Activated CD4-positive, alpha-beta T cell treated with anti-CD3 and anti-CD28 coated beads, Interleukin-2, Interleukin-4, amounts not matched to agents 100 ng/mL and 50 ng/mL, durations not matched to agents 16 hours and 8 hours (primary cell): Measurements from ENCODE around the gene FBXO10.
"Not testable (repeated sequence)": the region's sequence is repeated elsewhere in the genome, so short reads cannot be mapped to it uniquely, and the experiment has no call there.

ENCODE experiments used
- DNase-seq: peaks from one replicate; pipeline ENCODE4 v3.0.0-alpha.2; 2020; ENCODE audit warnings: low spot score

Gene FBXO10

DNA sequence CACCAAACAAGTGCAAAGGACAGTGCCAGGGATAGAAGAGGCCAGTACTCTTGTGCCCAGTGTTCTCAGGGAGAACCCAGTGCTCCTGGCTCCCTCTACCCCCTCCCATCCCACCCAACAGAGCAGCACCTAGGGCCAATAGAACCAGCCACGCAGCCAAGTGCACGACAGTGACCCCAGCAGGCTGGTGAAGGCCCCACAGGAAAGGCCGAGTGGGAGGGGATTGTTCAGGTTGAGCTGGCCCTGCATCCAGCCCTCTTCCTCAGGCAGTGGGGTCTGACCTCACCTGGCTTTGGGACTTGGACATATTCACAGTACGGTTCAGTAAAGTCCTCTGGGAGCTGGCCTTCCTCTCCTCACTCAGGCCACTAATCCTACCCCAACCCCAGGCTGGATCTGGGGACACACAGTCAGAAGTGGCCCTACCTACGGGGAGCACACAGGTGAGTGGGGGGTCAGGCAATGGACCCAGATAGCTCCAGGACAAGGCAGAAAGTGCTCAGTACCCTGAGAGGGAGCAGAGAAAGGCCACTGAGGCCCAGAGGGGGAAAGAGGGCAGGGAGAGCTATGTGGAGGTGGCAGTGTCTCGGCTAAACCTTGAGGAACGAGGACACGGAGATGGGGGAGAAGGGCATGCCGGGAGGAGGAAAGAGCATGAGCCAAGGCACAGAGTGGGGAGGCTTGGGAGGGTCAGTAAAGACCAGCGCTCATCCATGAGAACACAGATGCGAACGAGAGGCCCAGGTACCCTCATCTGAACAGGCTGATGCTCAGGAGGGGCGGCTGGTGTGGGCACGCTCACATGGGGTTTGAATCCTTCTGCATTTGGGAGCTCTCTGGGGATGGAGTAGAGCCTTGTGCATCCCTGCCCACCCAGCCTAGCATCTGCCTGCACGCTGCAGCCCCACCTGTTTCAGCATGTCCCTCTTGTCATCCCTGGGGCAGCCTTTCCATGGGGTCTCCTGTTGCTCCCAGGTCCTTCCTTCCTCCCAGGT is 64.9 kb downstream of the FBXO10 start:
- DNase-seq: no peak

DNA sequence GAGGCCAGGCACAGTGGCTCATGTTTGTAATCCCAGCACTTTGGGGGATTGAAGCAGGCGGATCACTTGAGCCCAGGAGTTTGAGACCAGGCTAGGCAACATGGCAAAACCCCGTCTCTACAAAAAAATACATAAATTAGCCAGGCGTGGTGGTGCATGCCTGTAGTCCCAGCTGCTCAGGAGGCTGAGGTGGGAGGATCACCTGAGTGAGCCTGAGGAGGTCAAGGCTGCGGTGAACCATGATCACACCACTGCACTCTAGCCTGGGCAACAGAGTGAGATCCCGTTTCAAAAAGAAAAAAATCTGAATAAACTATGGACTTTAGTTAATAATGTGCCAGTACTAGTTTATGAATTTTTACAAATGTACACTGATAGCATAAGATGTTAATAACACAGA is 66.1 kb downstream of the FBXO10 start:
- DNase-seq: not testable (repeated sequence)

DNA sequence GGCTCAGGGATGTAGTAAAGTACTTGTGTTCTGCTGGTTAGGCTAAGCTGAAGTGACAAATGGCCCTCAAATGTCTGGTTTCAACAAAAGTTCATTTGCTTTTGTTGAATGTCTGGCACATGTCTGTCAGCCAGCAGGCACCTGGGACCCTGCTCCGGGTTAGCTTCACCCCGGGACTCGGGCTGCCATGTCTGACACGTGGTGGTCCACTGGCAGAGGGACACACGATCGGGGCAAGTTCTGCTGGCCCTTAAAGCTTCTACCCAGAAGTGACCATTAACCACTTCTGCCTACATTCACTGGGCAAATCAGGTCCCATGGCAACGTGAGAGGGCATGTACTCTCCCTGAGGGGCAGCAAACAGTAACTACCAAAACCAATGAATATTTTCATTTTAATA is 66.6 kb downstream of the FBXO10 start:
- no peak for DNase-seq

DNA sequence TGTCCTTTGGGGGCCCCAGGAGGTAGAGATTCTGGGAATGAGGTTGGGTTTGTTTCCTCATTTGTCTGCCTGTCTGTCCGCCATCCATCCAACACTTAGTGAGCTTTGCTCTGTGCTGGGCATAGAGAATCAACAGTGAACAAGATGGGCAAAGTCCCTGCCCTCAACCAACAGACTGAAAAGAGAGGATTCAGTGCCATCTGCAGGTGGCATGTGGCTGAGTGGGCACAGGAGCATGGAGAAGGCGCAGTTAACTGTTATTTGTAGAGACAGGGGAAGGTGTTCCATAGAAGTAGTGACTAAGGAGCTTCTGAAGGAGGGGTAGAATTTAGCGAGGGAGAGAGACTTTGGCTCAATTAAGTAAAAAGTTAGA is 67.4 kb downstream of the FBXO10 start:
- no peak for DNase-seq

DNA sequence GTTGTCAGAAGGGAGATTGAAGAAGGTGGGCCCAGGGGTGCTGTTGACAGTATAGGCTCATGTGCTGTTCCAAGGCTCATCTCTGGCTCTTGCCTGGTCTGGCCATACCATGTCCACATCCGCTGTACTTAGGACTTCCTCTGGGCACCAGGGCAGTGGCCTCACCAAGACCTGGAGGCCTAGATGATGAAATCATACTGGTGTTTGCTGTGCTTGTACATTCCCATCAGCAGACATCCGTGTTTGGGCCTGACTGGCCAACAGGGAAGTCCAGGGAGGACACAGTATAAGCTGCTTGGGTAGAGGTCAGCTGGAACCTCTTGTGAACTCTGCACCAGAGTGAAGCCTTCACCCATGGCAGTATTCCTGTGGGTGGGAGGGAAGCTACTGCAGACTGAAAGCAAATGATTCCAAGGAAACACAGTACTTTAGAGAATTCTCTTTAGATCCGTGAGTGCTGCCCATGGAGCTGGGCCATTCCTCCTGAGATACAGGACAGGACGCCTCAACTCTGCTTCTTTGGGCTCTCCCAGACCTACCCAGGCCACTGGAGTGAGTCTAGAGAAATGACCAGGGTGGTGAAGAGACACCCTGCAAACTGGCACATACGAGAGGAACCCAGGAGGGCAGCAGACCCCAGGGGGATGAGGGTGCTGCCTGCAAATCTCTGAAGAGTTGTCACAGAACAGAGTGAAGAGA is 67.9 kb downstream of the FBXO10 start:
- no peak for DNase-seq

DNA sequence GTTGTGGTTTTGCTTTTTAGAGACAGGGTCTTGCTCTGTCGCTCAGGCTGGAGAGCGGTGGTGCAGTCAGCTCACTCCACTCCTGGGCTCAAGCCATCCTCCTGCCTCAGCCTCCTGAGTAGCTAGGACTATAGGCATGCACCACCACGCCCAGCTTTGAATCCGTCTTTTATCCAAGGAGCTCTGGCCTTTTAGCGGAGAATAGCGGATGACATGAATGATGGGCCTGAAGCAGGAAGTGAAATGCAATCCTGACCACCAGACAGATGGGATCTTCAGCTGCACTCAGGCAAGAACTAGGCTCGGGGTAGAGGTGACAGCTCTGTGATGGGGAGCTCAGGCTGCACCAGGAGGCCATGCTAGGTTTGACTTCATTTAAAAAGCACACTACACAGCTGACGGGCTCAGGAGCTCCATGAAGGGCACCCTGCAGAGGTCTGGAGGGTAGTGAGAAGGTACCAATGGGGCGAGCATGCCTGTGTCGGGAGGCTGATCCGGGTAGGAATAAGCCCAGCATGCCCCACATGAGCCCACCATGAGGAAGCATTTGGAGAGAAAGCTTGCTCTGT is 68.5 kb downstream of the FBXO10 start:
- no peak for DNase-seq

DNA sequence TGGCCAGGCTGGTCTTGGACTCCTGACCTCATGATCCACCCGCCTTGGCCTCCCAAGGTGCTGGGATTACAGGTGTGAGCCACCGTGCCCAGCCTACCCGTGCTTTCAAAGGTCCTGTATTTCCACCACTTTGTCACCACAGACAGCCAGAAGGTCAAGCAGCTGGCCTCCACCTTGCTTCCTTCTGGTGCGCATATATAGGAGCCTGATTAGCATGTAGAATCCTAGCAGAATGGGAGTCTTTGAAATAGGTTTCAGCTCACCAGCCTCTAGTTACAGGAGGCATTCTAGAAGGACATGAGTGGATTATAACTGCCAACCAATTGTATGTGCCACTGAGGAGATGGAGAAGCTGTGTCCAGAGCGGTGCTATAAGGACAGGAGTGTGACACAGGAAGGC is 71.6 kb downstream of the FBXO10 start:
- DNase-seq: no peak

DNA sequence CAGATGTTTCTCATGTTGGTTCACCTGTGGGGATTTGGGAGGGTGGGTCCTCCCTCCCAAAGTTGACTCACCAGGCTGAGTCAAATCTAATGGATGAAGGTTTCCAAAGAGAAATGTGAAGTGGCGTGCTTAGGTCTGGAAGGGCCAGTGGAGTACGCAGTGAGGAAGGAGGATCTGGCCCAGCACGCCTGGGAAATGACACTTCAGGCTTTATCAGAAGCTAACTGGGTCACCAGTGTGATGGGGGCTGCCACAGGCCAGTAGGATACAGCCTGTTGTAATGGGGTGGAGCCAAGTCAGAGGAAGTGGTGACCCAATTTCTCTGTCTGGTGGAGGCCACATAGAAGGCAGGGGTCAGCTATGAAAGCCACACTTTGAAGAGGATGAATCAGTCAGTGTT is 72.4 kb downstream of the FBXO10 start:
- DNase-seq: peak; percentile 22

DNA sequence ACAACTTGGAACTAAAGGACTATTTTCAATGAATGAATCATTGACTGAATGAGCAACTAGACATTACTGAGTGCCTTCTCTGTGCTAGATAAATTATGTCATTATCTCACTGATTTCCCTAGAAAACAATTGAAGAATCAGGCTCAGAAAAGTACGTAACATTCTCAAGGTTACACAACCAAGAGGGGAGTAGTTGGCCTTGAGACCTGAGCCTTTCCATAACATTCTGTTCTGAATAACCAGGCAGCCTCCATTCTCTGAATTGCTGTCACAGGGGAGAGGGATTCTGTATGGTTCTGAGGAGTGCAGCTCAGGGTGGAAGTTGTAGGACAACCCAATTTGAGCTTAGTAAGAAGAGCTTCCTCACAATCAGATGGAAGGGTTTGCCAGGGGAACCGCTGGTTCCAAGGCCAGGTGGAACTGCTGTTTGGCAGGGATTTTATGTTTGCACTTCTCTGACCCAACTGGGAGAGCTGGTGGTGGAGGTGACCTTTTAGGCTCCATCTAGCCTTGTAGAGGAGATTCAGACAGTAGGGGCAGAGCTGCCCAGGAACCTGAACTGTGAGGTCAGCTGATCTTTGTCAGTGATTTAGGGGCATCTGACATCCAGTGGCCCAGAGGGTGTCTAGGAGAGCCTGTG is 74.1 kb downstream of the FBXO10 start:
- no peak for DNase-seq

DNA sequence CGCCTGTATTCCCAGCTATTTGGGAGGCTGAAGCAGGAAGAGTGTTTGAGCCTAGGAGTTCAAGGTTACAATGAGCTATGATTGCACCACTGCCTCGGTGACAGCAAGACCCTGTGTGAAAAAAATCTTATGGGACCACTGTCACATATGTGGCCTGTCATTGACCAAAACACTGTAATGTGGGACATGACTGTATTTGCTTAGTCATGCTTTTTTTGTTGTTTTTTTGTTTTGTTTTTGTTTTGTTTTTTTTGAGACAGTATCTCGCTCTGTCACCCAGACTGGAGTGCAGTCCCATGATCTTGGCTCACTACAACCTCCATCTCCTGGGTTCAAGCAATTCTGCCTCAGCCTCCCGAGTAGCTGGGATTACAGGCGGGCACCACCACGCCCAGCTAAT is 76.9 kb downstream of the FBXO10 start:
- DNase-seq: no peak

DNA sequence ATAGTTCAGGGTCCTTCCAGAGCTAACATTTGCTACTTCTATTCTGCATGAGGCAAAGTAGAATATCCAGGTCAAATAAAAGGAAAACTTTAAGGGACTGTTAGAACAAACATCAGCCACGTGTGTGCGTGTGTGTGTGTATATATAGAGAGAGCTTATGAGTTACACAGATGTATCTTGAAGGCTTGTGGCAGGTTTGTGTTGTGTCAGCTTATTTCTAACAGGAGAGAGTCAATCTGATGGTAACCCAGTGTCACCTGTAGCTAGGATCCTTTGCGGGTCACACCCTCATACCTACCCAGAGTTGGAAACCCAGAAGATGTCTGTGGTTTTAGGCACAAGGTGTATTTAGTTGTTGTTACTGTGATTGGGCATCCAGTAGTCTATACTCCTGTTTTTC is 77.7 kb downstream of the FBXO10 start:
- no peak for DNase-seq

DNA sequence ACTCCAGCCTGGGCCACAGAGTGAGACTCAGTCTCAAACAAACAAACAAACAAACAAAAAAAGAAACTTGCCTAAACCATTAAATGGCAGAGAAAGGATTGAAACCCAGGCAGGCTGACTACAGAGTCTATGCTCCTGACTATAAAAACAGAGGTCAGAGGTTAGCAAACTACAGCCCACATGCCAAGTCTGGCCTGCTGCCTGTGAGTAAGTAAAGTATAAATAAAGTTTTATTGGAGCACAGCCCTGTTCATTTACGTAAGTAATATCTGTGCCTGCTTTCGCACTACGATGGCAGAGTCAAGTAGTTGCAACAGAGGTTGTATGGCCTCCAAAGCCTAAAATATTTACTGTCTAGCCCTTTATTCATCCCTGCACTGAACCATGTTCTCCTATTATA is 78.9 kb downstream of the FBXO10 start:
- DNase-seq: no peak

DNA sequence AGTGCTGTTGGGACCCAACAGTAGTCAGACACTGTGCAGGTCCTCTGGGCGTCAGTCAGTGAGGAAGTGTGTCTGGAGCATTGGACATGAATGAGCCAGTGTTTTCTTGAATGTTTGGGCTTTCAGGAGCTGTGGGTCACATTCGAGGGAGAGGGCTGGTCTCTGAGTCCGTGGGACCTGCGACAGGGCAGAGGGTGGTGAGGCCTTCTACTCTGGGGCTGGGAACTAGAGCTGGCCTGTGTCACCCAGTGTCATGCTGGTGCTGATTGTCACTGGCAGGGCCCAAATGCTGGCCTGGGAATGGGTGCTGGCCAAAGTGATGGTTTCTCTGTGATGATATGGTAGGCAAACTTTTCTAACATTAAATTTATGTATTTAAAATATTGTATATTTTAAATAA is 80.2 kb downstream of the FBXO10 start:
- DNase-seq: no peak

DNA sequence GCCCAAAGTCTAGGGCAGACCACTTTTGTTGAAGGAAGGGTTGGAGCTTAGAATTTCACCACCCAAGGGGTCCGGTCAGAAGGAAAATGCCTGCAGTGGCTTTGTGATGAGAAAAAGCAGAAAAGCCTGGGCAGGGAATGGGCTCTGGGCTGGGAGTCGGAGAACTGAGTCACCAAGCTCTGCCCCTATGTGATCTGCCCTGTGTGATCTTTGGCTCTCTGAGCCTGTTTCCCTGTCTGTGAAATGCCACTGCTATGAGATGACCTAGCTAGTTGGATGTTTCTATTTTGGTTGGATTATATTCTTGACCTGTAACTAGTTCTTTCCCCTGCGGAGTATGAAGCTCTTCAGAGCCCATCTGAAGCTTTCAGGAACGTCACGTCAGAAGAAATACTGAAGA is 80.6 kb downstream of the FBXO10 start:
- no peak for DNase-seq

DNA sequence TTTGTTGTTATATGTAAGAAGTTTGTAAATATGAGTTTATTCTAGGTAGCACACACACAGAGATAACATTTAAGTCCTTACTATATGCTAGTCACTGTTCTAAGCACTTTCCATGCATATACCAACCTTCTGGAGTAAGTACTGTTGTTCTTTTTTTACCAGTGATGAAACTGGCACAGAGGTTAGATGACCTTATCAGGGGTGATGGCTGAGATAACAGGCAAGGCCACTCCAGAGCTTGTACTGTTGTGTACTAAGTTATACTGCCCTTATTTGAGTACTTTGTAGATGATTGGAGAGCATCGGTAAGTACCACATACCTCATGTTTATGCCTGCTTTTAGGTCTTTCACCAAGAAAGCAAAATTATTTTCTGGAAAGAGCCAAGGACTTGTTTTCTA is 84.2 kb downstream of the FBXO10 start:
- DNase-seq: no peak

DNA sequence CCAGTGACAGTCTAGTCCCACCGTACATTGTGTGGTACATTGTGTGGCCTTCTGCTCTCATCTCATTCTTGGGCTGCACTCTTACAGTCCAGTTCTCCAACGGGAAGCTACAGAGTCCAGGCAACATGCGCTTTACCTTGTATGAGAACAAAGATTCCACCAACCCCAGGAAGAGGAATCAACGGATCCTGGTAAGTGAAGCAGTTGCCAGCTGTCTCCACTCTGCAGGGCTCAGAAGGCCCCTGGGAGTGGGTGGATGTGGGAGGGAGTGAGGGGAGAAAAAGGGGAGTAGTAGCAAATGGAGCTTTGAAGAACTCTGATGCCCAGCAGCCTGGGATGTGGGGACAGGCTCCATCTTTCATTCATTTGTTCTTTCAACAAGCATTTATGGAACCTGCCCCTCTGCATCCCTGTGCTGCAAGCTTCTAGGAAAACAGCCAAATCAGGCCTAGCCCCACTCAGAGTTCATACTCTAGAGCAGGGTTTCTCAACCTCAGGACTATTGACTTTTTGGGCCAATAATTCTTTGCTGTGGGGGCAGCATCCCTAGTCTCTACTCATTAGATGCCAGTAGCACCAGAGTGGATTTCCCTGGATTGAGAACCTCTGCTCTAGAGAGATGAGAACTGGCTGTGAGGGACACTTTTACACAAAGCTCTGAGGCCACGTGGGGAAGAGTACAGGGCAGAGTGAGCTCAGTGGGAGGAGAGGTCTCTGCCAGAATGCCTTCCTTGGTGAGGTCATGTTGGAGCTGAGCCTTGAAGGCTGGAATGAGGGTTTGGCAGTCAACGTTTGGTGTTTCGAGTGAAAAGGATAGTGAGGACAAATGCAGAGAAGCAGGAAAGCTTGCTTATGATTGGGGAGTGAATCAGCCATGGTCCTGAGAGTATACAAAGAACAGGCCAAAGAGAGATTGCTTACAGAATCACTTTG is 89.3 kb downstream of the FBXO10 start:
- no peak for DNase-seq

DNA sequence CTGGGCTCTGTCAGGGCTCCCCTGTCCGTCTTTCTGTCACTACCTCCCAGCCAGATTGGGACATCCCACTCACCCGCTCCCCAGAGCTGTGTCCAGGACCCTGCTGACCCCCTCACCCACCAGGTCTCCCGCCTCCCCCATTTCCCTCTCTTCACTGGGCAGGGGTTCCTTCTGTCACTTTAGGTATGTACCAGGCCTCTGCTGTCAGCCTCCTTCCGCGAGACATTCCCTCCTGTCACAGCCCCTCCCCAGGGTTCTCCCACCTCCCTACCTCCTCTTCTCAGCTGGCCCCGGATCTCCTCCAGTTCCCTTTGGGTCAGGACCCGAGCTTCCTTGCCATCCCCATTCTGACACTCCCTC is 89.9 kb downstream of the FBXO10 start:
- DNase-seq: no peak

DNA sequence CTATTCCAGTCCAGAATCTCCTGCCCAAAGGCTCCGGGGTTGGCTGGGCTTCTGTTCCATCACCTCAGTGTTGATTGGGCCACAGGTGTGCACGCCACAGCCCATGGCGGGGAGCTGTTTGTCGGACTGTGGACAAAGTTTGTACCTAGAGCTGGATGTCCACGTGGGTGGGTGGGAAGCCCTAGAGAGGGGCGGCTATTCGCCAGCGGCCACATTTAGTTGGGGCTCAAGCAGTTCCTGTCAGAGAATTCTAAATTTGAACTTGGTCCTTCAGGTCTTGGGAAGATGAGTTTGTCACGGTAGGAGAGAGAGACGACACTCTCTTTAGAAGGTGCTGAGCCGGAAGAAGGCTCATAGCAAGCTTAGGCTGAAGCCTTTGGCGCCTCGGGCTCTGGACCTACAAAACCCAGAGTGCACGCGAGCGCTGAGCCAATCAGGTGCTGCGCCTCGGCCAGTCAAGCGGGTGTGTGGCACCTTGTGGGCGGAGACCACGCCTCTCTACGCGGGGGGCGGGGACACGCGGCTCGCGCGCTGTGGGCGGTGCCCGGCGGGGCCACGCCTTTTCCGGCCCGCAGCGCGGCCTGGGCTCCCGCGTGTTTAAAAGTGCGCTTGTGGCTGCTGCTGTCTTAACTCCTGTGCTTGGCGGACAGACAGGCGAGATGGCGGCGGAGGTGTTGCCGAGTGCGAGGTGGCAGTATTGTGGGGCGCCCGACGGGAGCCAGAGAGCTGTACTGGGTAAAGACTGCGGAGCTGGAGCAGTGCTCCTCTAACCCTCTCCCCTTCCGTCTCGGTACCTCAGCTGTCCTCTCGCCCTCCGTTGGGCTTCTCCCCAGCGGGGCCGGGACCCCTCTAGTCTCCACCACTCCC is 90.6 kb downstream of the FBXO10 start, which contains the start of gene POLR1E:
Gene POLR1E (plus strand): TSS at position 560 of the 867 bp plus-strand sequence. CDS start 100 bp downstream, at position 660.
- DNase-seq: peak; percentile 98

DNA sequence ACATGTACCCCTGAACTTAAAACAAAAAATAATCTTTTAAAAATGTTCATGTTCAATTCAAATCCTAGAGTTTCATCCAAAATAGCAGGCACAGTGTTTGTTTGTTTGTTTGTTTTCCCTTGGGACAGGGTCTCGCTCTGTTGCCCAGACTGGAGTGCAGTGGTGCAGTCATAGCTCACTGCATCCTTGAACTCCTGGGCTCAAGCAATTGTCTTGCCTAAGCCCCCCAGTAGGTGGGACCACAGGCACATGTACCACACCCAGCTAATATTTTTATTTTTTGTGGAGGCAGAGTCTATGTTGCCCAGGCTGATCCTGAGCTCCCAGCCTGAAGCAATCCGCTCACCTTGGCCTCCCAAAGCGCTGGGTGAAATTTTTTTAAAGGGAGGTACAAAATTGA is 95.4 kb downstream of the FBXO10 start:
- no peak for DNase-seq

DNA sequence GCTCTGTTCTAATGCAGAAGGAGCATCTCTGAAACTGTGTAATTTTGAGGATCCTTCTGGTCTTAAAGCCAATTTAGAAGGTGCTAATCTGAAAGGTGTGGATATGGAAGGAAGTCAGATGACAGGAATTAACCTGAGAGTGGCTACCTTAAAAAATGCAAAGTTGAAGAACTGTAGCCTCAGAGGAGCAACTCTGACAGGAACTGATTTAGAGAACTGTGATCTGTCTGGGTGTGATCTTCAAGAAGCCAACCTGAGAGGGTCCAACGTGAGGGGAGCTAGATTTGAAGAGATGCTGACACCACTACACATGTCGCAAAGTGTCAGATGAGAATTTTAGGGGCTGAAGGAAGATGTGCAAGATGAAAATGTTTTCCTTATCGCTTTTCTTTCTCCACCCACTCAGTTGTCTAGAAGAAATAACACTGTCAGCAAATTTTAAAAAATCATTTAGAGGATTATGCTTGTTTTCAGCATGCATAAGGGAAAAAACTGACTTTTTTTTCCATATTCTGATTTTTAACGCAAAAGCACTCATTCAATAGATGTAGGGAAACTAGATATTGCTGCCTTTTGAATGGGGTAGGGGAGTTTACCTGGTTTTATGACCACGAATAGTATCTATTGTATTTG is 98.1 kb downstream of the FBXO10 start:
- not testable (repeated sequence) for DNase-seq
